Endothelial cell of umbilical vein (primary cell): ENCODE results near the gene FUBP3. TPM values are rescaled to one million over a fixed set of nuclear protein-coding genes. Genes with fewer than 3 reads are reported as not detected.
"Not testable (repeated sequence)": the region's sequence is repeated elsewhere in the genome, so short reads cannot be mapped to it uniquely, and the experiment has no call there.

Source experiments
- BruUV-seq: library from RNA; stranded (reverse); fragments of 400-500 nt; replicated peaks from 2 replicates; lab custom pipeline; 2021; lab: Mats Ljungman, UMichigan
- CTCF ChIA-PET: fragments of 300-600, 350-600 bp; sonication (Branson Sonifier 250); formaldehyde crosslinking; loops from one replicate; lab custom pipeline; 2021; ENCODE audit warnings: antibody characterized with exemption, inconsistent platforms; lab: Charles Lee
- POLR2A ChIA-PET: fragments of 300-600, 350-600 bp; sonication (Branson Sonifier 250); formaldehyde crosslinking; loops from one replicate; lab custom pipeline; 2021; ENCODE audit warnings: antibody characterized with exemption, inconsistent platforms; lab: Charles Lee
- DNase-seq: peaks from one replicate; pipeline ENCODE4 v3.0.0-alpha.2; 2011; ENCODE audit warnings: low read depth, low spot score
- FAIRE-seq: peaks from 2 replicates; lab custom pipeline; 2011; peaks lifted over from hg19 to GRCh38; lab: Jason Lieb, UNC
- H2AFZ ChIP-seq: 2 replicates; pipeline ENCODE4 v1.6.0; 2012; ENCODE audit warnings: low read depth, low read length, control low read depth, inconsistent platforms
- H3K27ac ChIP-seq: 2 replicates; pipeline ENCODE4 v1.5.1; 2011; ENCODE audit warnings: low read depth, mild to moderate bottlenecking, control low read depth, low read length, moderate library complexity; ENCODE audit not compliant: insufficient read depth
- H3K27me3 ChIP-seq, 2 experiments: 2 replicates each; pipeline versions ENCODE4 v1.6.0 to v1.6.1; 2011; ENCODE audit warnings: low read length in 2 of 2, mixed read lengths in 1 of 2; ENCODE audit not compliant: control insufficient read depth in 2 of 2, insufficient read depth in 2 of 2
- H3K36me3 ChIP-seq, 2 experiments: 2 replicates in 1 of 2; 3 replicates in 1 of 2; pipeline ENCODE4 v1.5.1; 2011; ENCODE audit warnings: low read length in 2 of 2, mild to moderate bottlenecking in 1 of 2, moderate library complexity in 1 of 2; ENCODE audit not compliant: control insufficient read depth in 2 of 2, insufficient read depth in 2 of 2; ENCODE audit errors: extremely low read depth in 1 of 2
- H3K4me1 ChIP-seq: 3 replicates; pipeline ENCODE4 v1.5.1; 2011; ENCODE audit warnings: mild to moderate bottlenecking, low read length; ENCODE audit not compliant: control insufficient read depth, insufficient read depth; ENCODE audit errors: extremely low read depth
- H3K4me2 ChIP-seq: 2 replicates; pipeline ENCODE4 v1.6.1; 2011; ENCODE audit warnings: low read length, control low read depth, mixed read lengths; ENCODE audit not compliant: insufficient read depth
- H3K4me3 ChIP-seq, 3 experiments: fragments of 200-600 bp in 1 of 3; sonication (generic), shearing (Covaris generic) in 1 of 3; replicated peaks in 1 of 3; 2 replicates each; pipeline ENCODE4 v1.5.1; 2011 to 2016; ENCODE audit warnings: control low read depth in 3 of 3, low read length in 3 of 3, mild to moderate bottlenecking in 2 of 3, inconsistent platforms in 1 of 3, low read depth in 1 of 3, moderate library complexity in 1 of 3; ENCODE audit not compliant: insufficient read depth in 1 of 3
- H3K79me2 ChIP-seq: 2 replicates; pipeline ENCODE4 v1.6.0; 2012; ENCODE audit warnings: low read length, inconsistent platforms; ENCODE audit not compliant: control insufficient read depth, insufficient read depth
- H3K9ac ChIP-seq: replicated peaks from 2 replicates; pipeline ENCODE3; 2011; ENCODE audit warnings: low read length, control low read depth; ENCODE audit not compliant: insufficient read depth; ENCODE audit errors: extremely low read depth
- H3K9me1 ChIP-seq: replicated peaks from 3 replicates; pipeline ENCODE4 v1.6.0; 2011; ENCODE audit warnings: mild to moderate bottlenecking, low read length; ENCODE audit not compliant: control insufficient read depth, insufficient read depth; ENCODE audit errors: extremely low read depth
- H3K9me3 ChIP-seq: replicated peaks from 2 replicates; pipeline ENCODE4 v1.5.1; 2012; ENCODE audit warnings: low read length, inconsistent platforms; ENCODE audit not compliant: control insufficient read depth, insufficient read depth
- H4K20me1 ChIP-seq: replicated peaks from 2 replicates; pipeline ENCODE3; 2011; ENCODE audit warnings: mild to moderate bottlenecking, low read length; ENCODE audit not compliant: control insufficient read depth, insufficient read depth; ENCODE audit errors: extremely low read depth
- dilution Hi-C: fragments of 300-500 bp; cut with MboI; formaldehyde crosslinking; loops from one replicate; pipeline ENCODE4 v1.15.0; 2019; ENCODE audit warnings: low sequenced_read_pairs; ENCODE audit not compliant: extremely low pct_ligation_motif_present
- intact Hi-C: fragments of 100-400 bp; cut with micrococcal nuclease; formaldehyde crosslinking; loops from one replicate; pipeline ENCODE4 v1.10.0; 2022
- microRNA-seq: library from miRNA; unstranded; fragments of <30 nt; microRNA quantifications from one replicate; pipeline ENCODE4 v1.2.0, GENCODE V29; 2021; ENCODE audit warnings: borderline number of aligned reads, borderline replicate concordance
- polyA plus RNA-seq, 4 experiments: library from polyadenylated mRNA; depleted of rRNA in 3 of 4; stranded (reverse) in 3 of 4; unstranded in 1 of 4; fragments of >200 nt; gene quantifications; 2 replicates each; pipeline versions ENCODE4 v1.2.1 to v1.2.3, GENCODE V29; 2011 to 2012; ENCODE audit warnings: missing spikeins in 1 of 4
- small RNA-seq: library from RNA; depleted of rRNA; stranded (forward); fragments of <200 nt; gene quantifications from one replicate; pipeline ENCODE3, GENCODE V24; 2012; ENCODE audit warnings: low replicate concordance, low read depth; ENCODE audit not compliant: insufficient read depth, insufficient read length
- total RNA-seq: library from RNA; stranded (reverse); gene quantifications from 2 replicates; pipeline ENCODE4 v1.2.3, GENCODE V29; 2021
- TF ChIP-seq, protein P1 (sequence below): IDR thresholded peaks from 2 replicates; pipeline ENCODE4 v1.6.1; 2011; ENCODE audit not compliant: insufficient read depth, insufficient read length

The FUBP3 gene
- total and polyA plus RNA-seq, 2 donors (not counting 3 experiments of a cell fraction or from before 2014, with no cell fraction given): 19.4 to 50.9 TPM

DNA sequence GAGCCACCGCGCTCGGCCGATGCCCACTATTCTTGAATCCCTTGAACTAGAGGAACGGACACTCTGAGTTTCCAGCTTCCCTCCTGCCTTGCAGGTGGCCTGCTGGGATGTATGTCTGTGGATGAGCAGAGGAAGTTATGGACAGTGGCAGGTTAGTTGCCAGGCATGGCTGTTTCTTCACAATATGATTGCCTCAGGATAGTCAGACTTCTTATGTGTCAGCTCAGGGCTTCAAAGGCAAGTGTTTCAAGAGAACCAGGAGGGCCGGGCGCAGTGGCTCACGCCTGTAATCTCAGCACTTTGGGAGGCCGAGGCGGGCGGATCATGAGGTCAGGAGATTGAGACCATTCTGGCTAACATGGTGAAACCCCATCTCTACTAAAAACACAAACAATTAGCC is 106.6 kb downstream of the FUBP3 start:
- H3K27ac ChIP-seq, intact Hi-C loops, POLR2A ChIA-PET, H3K9me1 ChIP-seq, H2AFZ ChIP-seq, H4K20me1 ChIP-seq, FAIRE-seq, H3K4me2 ChIP-seq, H3K27me3 ChIP-seq, H3K4me1 ChIP-seq, H3K79me2 ChIP-seq, H3K4me3 ChIP-seq, H3K9me3 ChIP-seq, DNase-seq, BruUV-seq, H3K36me3 ChIP-seq, H3K9ac ChIP-seq: not testable (repeated sequence)
- dilution Hi-C loops: loop anchor here (25.0 kb wide), 1 partner anchor 176 kb away; no protein-coding TSS in a partner anchor
- CTCF ChIA-PET: interaction anchor here (0.7 to 1.3 kb wide), 3 partner anchors 23 to 225 kb away, joined by 3 read pairs; no protein-coding TSS in a partner anchor

DNA sequence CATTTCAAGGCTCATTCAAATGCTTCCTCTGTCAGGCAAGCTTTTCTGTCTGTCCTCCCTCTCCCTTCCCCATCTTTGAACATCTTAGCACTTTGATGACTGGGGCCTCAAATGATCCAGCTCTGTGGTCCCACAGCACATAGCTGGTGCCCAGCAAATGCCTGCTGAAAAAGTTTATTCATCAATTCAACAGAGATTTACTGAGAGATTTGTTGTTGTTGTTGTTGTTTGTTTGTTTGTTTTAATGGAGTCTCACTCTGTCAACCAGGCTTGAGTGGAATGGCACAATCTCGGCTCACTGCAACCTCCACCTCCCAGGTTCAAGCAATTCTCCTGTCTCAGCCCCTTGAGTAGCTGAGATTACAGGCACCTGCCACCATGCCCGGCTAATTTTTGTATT is 108.2 kb downstream of the FUBP3 start:
- Histone ChIP-seq H4K20me1 (no peaks in the 10 kb centered on the region), H3K9me3 (no peaks in the 10 kb centered on the region), H3K27me3 (peaks cover 3% of the 10 kb centered on the region in 2 experiments), H3K9me1 (no peaks in the 10 kb centered on the region), H2AFZ (no peak overlapping the region), H3K9ac (no peak overlapping the region), H3K79me2 (no peaks in the 10 kb centered on the region), H3K4me1 (no peaks in the 10 kb centered on the region), H3K4me3 (no peak overlapping the region), H3K36me3 (no peaks in the 10 kb centered on the region), H3K27ac (no peak overlapping the region), H3K4me2 (no peak overlapping the region)
- FAIRE-seq (no peak), DNase-seq (no peak)
- intact Hi-C loops: no loop called here
- dilution Hi-C loops: loop anchor here (25.0 kb wide), 1 partner anchor 175 kb away; no protein-coding TSS in a partner anchor
- no TSS peak for BruUV-seq
- TF ChIP-seq, protein P1, sequence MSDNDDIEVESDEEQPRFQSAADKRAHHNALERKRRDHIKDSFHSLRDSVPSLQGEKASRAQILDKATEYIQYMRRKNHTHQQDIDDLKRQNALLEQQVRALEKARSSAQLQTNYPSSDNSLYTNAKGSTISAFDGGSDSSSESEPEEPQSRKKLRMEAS: no peak
- POLR2A ChIA-PET: no interaction called here
- CTCF ChIA-PET: no interaction called here

Small RNA genes within 50 kb of the gene (microRNA-seq; reads per million reads assigned to microRNA genes)
- gene MIR6856: not detected

Small RNA genes within 50 kb of the gene (small RNA-seq; reads per million reads assigned to genes)
- gene MIR6856: not detected

Other genes with a start within 250 kb of the FUBP3 start
- gene ASS1, start 134.6 kb upstream of the FUBP3 start, total RNA-seq: 2.0 and 3.6 TPM in 2 replicates
- gene ASS1, start 134.6 kb upstream of the FUBP3 start, polyA plus RNA-seq: 12.4 and 14.9 TPM in 2 replicates
- not detected in 2 replicates for gene PRDM12, start 85.0 kb downstream of the FUBP3 start, total RNA-seq
- gene PRDM12, start 85.0 kb downstream of the FUBP3 start, polyA plus RNA-seq: not detected in 2 replicates
- gene EXOSC2, start 114.2 kb downstream of the FUBP3 start, total RNA-seq: 44.4 and 46.4 TPM in 2 replicates
- gene EXOSC2, start 114.2 kb downstream of the FUBP3 start, polyA plus RNA-seq: 21.7 and 25.5 TPM in 2 replicates